HT1080 (cell line): ENCODE data around the gene PRCD. TPM values are rescaled to one million over a fixed set of nuclear protein-coding genes. Genes with fewer than 3 reads are reported as not detected.
"Not testable (repeated sequence)": the region's sequence is repeated elsewhere in the genome, so short reads cannot be mapped to it uniquely, and the experiment has no call there.

Experiments used
- DNase-seq: peaks from one replicate; pipeline ENCODE4 v3.0.0-alpha.2; 2015; ENCODE audit warnings: low read depth
- total RNA-seq: library from RNA; depleted of rRNA; stranded (reverse); fragments of >200 nt; shearing (Covaris generic); gene quantifications from 2 replicates; pipeline ENCODE4 v1.2.3, GENCODE V29; 2014

The PRCD gene
- total RNA-seq, 1 experiment from 2014 or later = not detected

DNA sequence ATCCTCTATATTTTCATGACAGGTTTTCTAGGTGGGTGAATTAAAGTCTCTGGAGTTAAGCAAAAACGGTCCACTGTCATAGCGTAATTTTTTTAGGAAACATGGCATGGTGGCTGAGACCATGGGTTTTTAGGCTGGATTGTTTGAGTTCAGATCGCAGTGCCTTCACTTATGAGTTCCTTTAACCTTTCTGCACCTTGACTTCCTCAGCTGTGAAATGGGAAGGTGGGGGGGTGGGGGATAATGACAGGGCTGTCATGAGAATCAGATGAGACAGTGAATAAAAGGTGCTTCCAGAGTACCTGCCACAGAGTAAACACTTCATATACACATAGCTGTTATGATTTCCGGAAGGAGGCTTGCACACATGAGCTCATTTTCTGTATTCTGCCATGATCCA is 11.8 kb downstream of the PRCD start:
- no peak for DNase-seq

DNA sequence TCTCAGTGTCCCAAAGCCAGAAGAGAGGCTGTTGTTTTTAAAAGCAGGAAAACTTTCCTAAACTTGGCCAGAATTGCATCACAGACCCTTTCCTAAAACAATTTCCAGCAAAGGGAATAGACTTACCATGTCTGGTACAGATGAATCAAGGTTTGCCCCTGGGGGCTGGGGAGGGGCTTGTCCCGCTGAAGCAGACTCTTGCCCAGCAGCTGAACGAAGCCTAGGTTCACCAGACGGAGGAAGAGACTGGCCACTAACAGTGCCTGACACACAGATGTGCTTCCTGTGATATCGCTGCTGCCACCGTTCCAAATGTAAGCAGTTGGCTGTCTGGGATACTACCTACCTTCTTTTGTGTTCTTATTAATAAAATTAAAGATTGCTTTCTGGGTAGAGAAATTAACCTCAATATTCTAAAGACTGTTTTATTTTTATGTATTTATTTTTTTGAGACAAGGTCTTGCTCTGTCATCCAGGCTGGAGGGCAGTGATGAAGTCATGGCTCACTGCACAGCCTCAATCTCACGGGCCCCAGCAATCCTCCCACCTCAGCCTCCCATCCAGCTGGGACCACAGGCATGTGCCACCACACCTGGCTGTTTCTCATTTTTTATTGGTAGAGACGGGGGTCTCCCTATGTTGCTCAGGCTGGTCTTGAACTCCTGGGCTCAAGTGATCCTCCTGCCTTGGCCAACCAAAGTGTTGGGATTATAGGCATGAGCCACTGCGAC is 13.5 kb downstream of the PRCD start:
- DNase-seq = no peak

GRCh38 chr17:76554131-76554530 is 14.3 kb downstream of the PRCD start:
- no peak for DNase-seq

GRCh38 chr17:76556765-76557367 is 17.0 kb downstream of the PRCD start:
- DNase-seq = peak; percentile 44

- DNase-seq = peak; percentile 95
Observed at GRCh38 chr17:76557368-76558197, 17.7 kb downstream of the PRCD start.

DNA sequence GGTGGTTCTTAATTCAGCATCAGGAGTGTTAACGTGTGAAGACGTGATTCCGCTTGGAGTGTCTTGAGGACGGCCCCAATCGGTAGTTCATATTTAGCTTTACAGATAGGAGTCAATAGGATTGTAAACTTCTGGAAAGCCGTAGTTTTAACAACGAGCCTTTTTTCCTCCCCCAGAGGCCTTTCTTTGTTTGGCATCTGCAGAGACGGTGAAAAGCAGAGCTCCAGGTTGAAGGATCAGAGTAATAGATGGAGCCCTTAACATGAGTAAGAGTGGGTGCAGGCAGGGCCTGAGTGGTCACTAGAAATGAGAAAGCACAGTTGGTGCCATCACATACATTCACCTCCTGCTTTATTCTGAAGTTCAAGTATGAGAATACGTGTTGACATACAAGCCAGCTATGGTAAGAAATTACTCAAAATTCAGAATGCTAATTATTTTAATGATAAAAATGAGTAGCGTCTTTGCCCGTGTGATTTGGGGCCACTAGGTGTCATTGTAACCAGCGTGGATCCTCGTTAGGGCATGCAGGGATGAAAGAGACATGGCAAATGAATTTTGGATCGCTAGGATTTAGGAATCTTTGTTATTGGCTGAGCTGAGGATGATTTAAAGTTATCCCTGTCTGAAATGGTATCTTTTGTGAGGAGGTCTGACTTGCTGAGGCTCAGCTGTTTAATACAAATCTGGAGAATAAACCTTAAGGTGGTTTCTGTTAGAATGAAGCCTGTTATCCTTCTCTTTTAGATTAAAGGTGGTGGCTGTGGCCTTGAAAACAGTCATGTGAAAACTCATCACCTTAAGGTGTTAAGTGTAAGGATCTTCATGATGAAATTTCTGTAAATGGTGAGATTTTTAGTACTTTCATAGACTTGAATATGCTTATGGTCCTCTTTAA is 18.6 kb downstream of the PRCD start:
- DNase-seq = no peak

- not testable (repeated sequence) for DNase-seq
Observed at GRCh38 chr17:76559460-76559859, 19.6 kb downstream of the PRCD start.

DNA sequence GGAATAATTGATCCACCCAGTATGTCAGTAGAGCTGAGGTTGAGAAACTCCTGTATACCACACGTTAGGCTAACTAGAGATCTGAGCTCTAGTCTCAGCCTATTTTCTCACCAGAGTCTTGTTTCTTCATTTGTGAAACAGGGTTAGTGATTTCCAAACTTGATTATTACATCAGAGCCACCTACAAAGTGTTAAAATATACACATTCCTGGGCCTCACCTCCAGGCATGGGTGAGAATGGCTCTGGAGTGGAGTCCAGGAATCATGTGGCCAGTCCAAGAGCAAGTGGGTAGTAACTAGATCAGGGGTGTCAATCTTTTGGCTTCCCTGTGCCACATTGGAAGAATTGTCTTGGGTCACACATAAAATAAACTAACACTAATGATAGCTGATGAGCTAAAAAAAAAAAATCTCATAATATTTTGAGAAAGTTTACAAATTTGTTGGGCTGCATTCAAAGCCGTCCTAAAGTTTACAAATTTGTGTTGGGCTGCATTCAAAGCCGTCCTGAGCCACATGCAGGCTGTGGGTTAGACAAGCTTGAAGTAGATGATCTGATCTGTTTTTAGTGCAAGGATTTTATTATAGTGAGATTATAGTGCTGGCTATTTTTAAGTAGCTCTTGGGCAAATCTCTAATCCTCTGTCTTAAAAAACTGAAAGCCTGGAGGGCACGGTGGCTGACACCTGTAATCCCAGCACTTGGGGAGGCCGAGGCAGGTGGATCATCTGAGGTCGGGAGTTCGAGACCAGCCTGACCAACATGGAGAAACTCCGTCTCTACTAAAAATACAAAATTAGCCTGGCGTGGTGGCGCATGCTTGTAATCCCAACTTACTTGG is 20.4 kb downstream of the PRCD start:
- no peak for DNase-seq

DNA sequence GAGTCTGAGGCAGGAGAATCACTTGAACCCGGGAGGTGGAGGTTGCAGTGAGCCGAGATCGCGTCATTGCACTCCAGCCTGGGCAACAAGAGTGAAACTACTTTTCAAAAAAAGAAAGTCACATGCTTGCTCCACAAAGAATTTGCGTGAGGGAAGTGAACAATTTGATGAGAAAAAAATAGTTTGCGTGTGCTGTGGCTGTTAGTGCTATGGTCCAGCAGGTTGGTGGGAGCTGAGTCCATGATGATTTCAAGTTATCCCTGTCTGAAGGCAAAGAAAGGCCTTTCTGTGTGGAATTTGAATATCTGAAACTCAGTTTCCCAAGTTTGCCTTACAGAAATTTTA is 21.0 kb downstream of the PRCD start:
- no peak for DNase-seq

- DNase-seq = no peak
Observed at GRCh38 chr17:76561332-76561731, 21.5 kb downstream of the PRCD start.

- DNase-seq = peak; percentile 47
Observed at GRCh38 chr17:76561799-76562268, 22.0 kb downstream of the PRCD start.

DNA sequence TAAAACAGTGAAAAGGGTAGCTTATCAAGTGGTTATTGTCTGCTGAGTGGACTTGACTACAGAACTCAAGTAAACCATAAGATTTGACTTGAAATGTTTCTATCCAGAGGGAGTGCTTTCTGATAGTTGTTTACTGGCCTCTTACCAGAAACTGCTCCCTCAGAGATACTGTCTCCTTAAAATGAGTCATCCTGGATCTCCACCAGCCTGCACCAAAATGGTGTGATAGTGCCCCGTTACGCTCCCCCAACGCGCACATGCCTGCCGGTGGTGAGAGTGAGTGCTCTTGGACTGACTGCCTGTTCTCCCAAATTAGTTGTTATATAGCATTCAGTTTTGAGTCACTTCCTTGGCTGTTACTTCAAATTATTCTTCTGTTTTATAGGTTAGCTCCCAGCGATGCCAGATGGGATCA is 22.9 kb downstream of the PRCD start:
- peak; percentile 87 for DNase-seq

GRCh38 chr17:76563359-76563758 is 23.5 kb downstream of the PRCD start:
- DNase-seq = not testable (repeated sequence)

- DNase-seq = peak; percentile 48
Observed at GRCh38 chr17:76564991-76565727, 25.3 kb downstream of the PRCD start.

GRCh38 chr17:76565728-76566612 is 26.1 kb downstream of the PRCD start:
- no peak for DNase-seq

- no peak for DNase-seq
Observed at GRCh38 chr17:76566613-76566943, 26.7 kb downstream of the PRCD start.

- no peak for DNase-seq
Observed at GRCh38 chr17:76566988-76567431, 27.2 kb downstream of the PRCD start.

- DNase-seq = no peak
Observed at GRCh38 chr17:76567634-76568432, 28.0 kb downstream of the PRCD start.
